Measurements from ENCODE around the gene IFNA21. TPM values are rescaled to one million over a fixed set of nuclear protein-coding genes. Genes with fewer than 3 reads are reported as not detected.

IFNA21 gene
- not detected in 2 replicates for total RNA-seq

GRCh38 chr9:21166560-21166959 lies at the start of gene IFNA21:
Gene IFNA21, minus strand, starts transcription at chr9:21166660. Its CDS starts 48 bp downstream, at chr9:21166612.

GRCh38 chr9:21207043-21207442 lies 40.6 kb upstream of the IFNA21 start, which contains the start of gene IFNA10:
Gene IFNA10, minus strand, starts transcription at chr9:21207143. Its CDS starts 46 bp downstream, at chr9:21207097.

GRCh38 chr9:21202105-21202504 lies 35.6 kb upstream of the IFNA21 start, which contains the start of gene IFNA7:
Gene IFNA7, minus strand, starts transcription at chr9:21202205. Its CDS starts 40 bp downstream, at chr9:21202165.

GRCh38 chr9:21187487-21187886 lies 21.0 kb upstream of the IFNA21 start, which contains the start of gene IFNA4:
Gene IFNA4, minus strand, starts transcription at chr9:21187587. Its CDS starts 56 bp downstream, at chr9:21187531.

GRCh38 chr9:21141427-21141882 lies 25.0 kb downstream of the IFNA21 start, which contains the start of gene IFNW1:
Gene IFNW1, minus strand, starts transcription at chr9:21141832. Its CDS starts 262 bp downstream, at chr9:21141570.

Other genes with a start within 250 kb of the IFNA21 start
- 3.5 and 4.5 TPM in 2 replicates for gene HACD4, start 135.0 kb downstream of the IFNA21 start, total RNA-seq
- gene IFNB1, start 88.7 kb downstream of the IFNA21 start, total RNA-seq: not detected in 2 replicates
- not detected in 2 replicates for gene IFNW1, start 24.8 kb downstream of the IFNA21 start, total RNA-seq
- gene IFNA4, start 20.9 kb upstream of the IFNA21 start, total RNA-seq: not detected in 2 replicates
- gene IFNA7, start 35.5 kb upstream of the IFNA21 start, total RNA-seq: not detected in 2 replicates
- gene IFNA10, start 40.5 kb upstream of the IFNA21 start, total RNA-seq: not detected in 2 replicates
- not detected in 2 replicates for gene IFNA16, start 50.7 kb upstream of the IFNA21 start, total RNA-seq
- gene IFNA17, start 61.6 kb upstream of the IFNA21 start, total RNA-seq: not detected in 2 replicates
- gene IFNA14, start 73.3 kb upstream of the IFNA21 start, total RNA-seq: not detected in 2 replicates
- not detected in 2 replicates for gene IFNA5, start 138.7 kb upstream of the IFNA21 start, total RNA-seq
- gene KLHL9, start 168.7 kb upstream of the IFNA21 start, total RNA-seq: 38.1 and 47.9 TPM in 2 replicates
- gene IFNA6, start 184.2 kb upstream of the IFNA21 start, total RNA-seq: not detected in 2 replicates
- not detected in 2 replicates for gene IFNA13, start 201.4 kb upstream of the IFNA21 start, total RNA-seq
- gene IFNA2, start 218.7 kb upstream of the IFNA21 start, total RNA-seq: not detected in 2 replicates
- not detected in 2 replicates for gene IFNA8, start 242.5 kb upstream of the IFNA21 start, total RNA-seq

All from regular cardiac myocyte (primary cell).